ENCODE results near the gene ZBTB40.

The ZBTB40 gene

GRCh38 chr1:22530715-22531114 is 79.1 kb downstream of the ZBTB40 start:
- DNase-seq (ENCODE audit: low read depth in 2 of 2): no peak

GRCh38 chr1:22531251-22531650 is 79.6 kb downstream of the ZBTB40 start:
- no peak for DNase-seq (ENCODE audit: low read depth in 2 of 2)

- DNase-seq (ENCODE audit: low read depth in 2 of 2): no peak
Measured at GRCh38 chr1:22533244-22533895, 81.7 kb downstream of the ZBTB40 start.

GRCh38 chr1:22534951-22535350 is 83.3 kb downstream of the ZBTB40 start:
- no peak for DNase-seq (ENCODE audit: low read depth in 2 of 2)

GRCh38 chr1:22535399-22535798 is 83.7 kb downstream of the ZBTB40 start:
- DNase-seq (ENCODE audit: low read depth in 2 of 2): no peak

GRCh38 chr1:22536506-22536905 is 84.9 kb downstream of the ZBTB40 start:
- DNase-seq (ENCODE audit: low read depth in 2 of 2): no peak

GRCh38 chr1:22537441-22538139 is 85.9 kb downstream of the ZBTB40 start:
- no peak for DNase-seq (ENCODE audit: low read depth in 2 of 2)

GRCh38 chr1:22539510-22540118 is 88.0 kb downstream of the ZBTB40 start:
- DNase-seq (ENCODE audit: low read depth in 2 of 2): no peak

GRCh38 chr1:22540337-22540736 is 88.7 kb downstream of the ZBTB40 start:
- DNase-seq (ENCODE audit: low read depth in 2 of 2): no peak

- no peak for DNase-seq (ENCODE audit: low read depth in 2 of 2)
Measured at GRCh38 chr1:22542886-22543285, 91.2 kb downstream of the ZBTB40 start.

GRCh38 chr1:22543679-22544078 is 92.0 kb downstream of the ZBTB40 start:
- no peak for DNase-seq (ENCODE audit: low read depth in 2 of 2)

- DNase-seq (ENCODE audit: low read depth in 2 of 2): no peak
Measured at GRCh38 chr1:22544606-22545005, 93.0 kb downstream of the ZBTB40 start.

- DNase-seq (ENCODE audit: low read depth in 2 of 2): no peak
Measured at GRCh38 chr1:22545141-22545540, 93.5 kb downstream of the ZBTB40 start.

- no peak for DNase-seq (ENCODE audit: low read depth in 2 of 2)
Measured at GRCh38 chr1:22547186-22547817, 95.7 kb downstream of the ZBTB40 start.

- DNase-seq (ENCODE audit: low read depth in 2 of 2): no peak
Measured at GRCh38 chr1:22547818-22548462, 96.3 kb downstream of the ZBTB40 start.

- no peak for DNase-seq (ENCODE audit: low read depth in 2 of 2)
Measured at GRCh38 chr1:22550021-22550420, 98.4 kb downstream of the ZBTB40 start.

- no peak for DNase-seq (ENCODE audit: low read depth in 2 of 2)
Measured at GRCh38 chr1:22551591-22551990, 99.9 kb downstream of the ZBTB40 start.

GRCh38 chr1:22552021-22552420 is 100.4 kb downstream of the ZBTB40 start:
- DNase-seq (ENCODE audit: low read depth in 2 of 2): no peak

- DNase-seq (ENCODE audit: low read depth in 2 of 2): no peak
Measured at GRCh38 chr1:22553104-22553880, 101.6 kb downstream of the ZBTB40 start.

- no peak for DNase-seq (ENCODE audit: low read depth in 2 of 2)
Measured at GRCh38 chr1:22553991-22554522, 102.4 kb downstream of the ZBTB40 start.

- DNase-seq (ENCODE audit: low read depth in 2 of 2): no peak
Measured at GRCh38 chr1:22555371-22555656, 103.7 kb downstream of the ZBTB40 start.
